SKM-1 treated with dmso at 0.1 percent for 144 hours (cell line): ENCODE data around the gene ELAVL4.

Experiments used
- DNase-seq: peaks from one replicate; lab custom pipeline; 2025; ENCODE audit not compliant: unreplicated experiment; lab: John Stamatoyannopoulos, UW

ELAVL4 gene

GRCh38 chr1:50108497-50109059 lies at the start of gene ELAVL4:
Gene ELAVL4, plus strand, starts transcription at chr1:50108920. Its CDS starts 270 bp downstream, at chr1:50109190.
- DNase-seq = peak; percentile 61

GRCh38 chr1:50060279-50060678 lies 48.4 kb upstream of the ELAVL4 start:
- DNase-seq = no peak

- DNase-seq = no peak
These were observed 41.9 kb upstream of the ELAVL4 start for GRCh38 chr1:50066806-50067205.

- DNase-seq = no peak
These were observed 33.8 kb upstream of the ELAVL4 start for GRCh38 chr1:50074931-50075330.

GRCh38 chr1:50077273-50077672 lies 31.4 kb upstream of the ELAVL4 start:
- no peak for DNase-seq

- DNase-seq = no peak
These were observed 27.7 kb upstream of the ELAVL4 start for GRCh38 chr1:50080904-50081586.

GRCh38 chr1:50084389-50084788 lies 24.3 kb upstream of the ELAVL4 start:
- no peak for DNase-seq

- DNase-seq = no peak
These were observed 17.7 kb upstream of the ELAVL4 start for GRCh38 chr1:50091068-50091467.

GRCh38 chr1:50095716-50096115 lies 13.0 kb upstream of the ELAVL4 start:
- DNase-seq = no peak

- DNase-seq = no peak
These were observed 11.6 kb upstream of the ELAVL4 start for GRCh38 chr1:50097021-50097679.

- DNase-seq = no peak
These were observed 10.9 kb upstream of the ELAVL4 start for GRCh38 chr1:50097791-50098190.

- no peak for DNase-seq
These were observed 10.1 kb upstream of the ELAVL4 start for GRCh38 chr1:50098591-50099021.

- DNase-seq = no peak
These were observed 9.1 kb upstream of the ELAVL4 start for GRCh38 chr1:50099654-50100053.

GRCh38 chr1:50103615-50104081 lies 5.1 kb upstream of the ELAVL4 start:
- no peak for DNase-seq

- DNase-seq = no peak
These were observed 3.3 kb upstream of the ELAVL4 start for GRCh38 chr1:50105433-50105832.

- no peak for DNase-seq
These were observed 2.5 kb upstream of the ELAVL4 start for GRCh38 chr1:50106095-50106761.

GRCh38 chr1:50109116-50109515 lies 396 bp downstream of the ELAVL4 start:
- DNase-seq = no peak

GRCh38 chr1:50109647-50110075 lies 941 bp downstream of the ELAVL4 start:
- peak; percentile 74 for DNase-seq

- DNase-seq = peak; percentile 62
These were observed 1.4 kb downstream of the ELAVL4 start for GRCh38 chr1:50110151-50110550.

GRCh38 chr1:50110656-50111055 lies 1.9 kb downstream of the ELAVL4 start:
- no peak for DNase-seq

- no peak for DNase-seq
These were observed 2.8 kb downstream of the ELAVL4 start for GRCh38 chr1:50111503-50111902.

- no peak for DNase-seq
These were observed 3.5 kb downstream of the ELAVL4 start for GRCh38 chr1:50112193-50112592.
